ENCODE results near the gene OR10Z1. TPM values are rescaled to one million over a fixed set of nuclear protein-coding genes. Genes with fewer than 3 reads are reported as not detected.

Gene OR10Z1
- polyA plus RNA-seq, 1 of the 3 experiments (the other 2 are of a cell fraction) = not detected

DNA sequence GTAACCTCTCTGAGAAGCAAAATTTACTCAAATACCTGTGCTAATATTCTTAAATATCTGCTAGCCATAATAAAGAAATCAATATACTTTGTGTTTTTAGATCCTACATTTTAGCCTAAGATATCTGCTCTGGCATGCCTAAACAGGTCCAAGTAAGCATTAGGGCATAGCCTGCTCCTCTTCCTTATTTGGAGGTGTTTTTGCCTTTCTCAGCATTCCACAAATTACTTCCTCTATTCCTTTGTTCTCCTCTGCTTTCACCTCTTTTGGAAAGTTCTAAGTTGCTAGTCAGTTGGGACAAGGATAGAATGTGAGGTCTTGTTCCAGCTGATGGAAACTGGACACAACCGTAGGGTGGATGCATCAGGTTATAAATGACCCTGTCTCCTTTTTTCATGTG is 18.1 kb upstream of the OR10Z1 start:
- no peak for DNase-seq
- Histone ChIP-seq H3F3A (replicated peaks; ENCODE audit: insufficient read depth) (no peaks in the 10 kb centered on the region), H3K79me2 (ENCODE audit: insufficient read depth) (no peaks in the 10 kb centered on the region), H3K4me3 (ENCODE audit: low read depth in 2 of 2, low read length in 1 of 2) (no peak overlapping the region), H3K9ac (no peak overlapping the region), H3K9me2 (no peaks in the 10 kb centered on the region), H3K9me3 (no peaks in the 10 kb centered on the region), H3K27ac (ENCODE audit: low read depth in 2 of 2, low read length in 1 of 2) (no peak overlapping the region), H3K4me2 (no peak overlapping the region), H3K27me3 (ENCODE audit: insufficient read depth) (no peaks in the 10 kb centered on the region), H2AFZ (ENCODE audit: low read depth) (no peak overlapping the region), H4K20me1 (ENCODE audit: insufficient read depth) (no peaks in the 10 kb centered on the region), H3K4me1 (ENCODE audit: control insufficient read depth in 1 of 2, insufficient read depth in 2 of 2, low read depth in 1 of 2, low read length in 1 of 2) (no peaks in the 10 kb centered on the region), H3K36me3 (replicated peaks in 1 of 2; ENCODE audit: control insufficient read depth in 1 of 2, insufficient read depth in 2 of 2, low read length in 1 of 2) (no peaks in the 10 kb centered on the region)
- ChIA-PET POLR2A (no interaction called here), CTCF (no interaction called here)
- WGBS (ENCODE audit: low lambda C conversion rate) = 0% methylated on average over 1 of the region's 1 CpG
- TF ChIP-seq, protein P1, sequence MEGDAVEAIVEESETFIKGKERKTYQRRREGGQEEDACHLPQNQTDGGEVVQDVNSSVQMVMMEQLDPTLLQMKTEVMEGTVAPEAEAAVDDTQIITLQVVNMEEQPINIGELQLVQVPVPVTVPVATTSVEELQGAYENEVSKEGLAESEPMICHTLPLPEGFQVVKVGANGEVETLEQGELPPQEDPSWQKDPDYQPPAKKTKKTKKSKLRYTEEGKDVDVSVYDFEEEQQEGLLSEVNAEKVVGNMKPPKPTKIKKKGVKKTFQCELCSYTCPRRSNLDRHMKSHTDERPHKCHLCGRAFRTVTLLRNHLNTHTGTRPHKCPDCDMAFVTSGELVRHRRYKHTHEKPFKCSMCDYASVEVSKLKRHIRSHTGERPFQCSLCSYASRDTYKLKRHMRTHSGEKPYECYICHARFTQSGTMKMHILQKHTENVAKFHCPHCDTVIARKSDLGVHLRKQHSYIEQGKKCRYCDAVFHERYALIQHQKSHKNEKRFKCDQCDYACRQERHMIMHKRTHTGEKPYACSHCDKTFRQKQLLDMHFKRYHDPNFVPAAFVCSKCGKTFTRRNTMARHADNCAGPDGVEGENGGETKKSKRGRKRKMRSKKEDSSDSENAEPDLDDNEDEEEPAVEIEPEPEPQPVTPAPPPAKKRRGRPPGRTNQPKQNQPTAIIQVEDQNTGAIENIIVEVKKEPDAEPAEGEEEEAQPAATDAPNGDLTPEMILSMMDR (IDR thresholded peaks at IDR 0.05) = no peak
- no peak for TF ChIP-seq YY1 (IDR thresholded peaks at IDR 0.05; ENCODE audit: low read depth)
- TF ChIP-seq JUND (IDR thresholded peaks at IDR 0.05) = no peak
- no peak for TF ChIP-seq RAD21 (IDR thresholded peaks at IDR 0.05; ENCODE audit: low read length)
- TF ChIP-seq, protein P2, sequence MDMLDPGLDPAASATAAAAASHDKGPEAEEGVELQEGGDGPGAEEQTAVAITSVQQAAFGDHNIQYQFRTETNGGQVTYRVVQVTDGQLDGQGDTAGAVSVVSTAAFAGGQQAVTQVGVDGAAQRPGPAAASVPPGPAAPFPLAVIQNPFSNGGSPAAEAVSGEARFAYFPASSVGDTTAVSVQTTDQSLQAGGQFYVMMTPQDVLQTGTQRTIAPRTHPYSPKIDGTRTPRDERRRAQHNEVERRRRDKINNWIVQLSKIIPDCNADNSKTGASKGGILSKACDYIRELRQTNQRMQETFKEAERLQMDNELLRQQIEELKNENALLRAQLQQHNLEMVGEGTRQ (IDR thresholded peaks at IDR 0.05; ENCODE audit: borderline replicate concordance, low read depth, low read length) = no peak
- TF ChIP-seq ELF1 (IDR thresholded peaks at IDR 0.05) = no peak
- TF ChIP-seq FOXM1 (IDR thresholded peaks at IDR 0.05; ENCODE audit: low read depth) = no peak
- no peak for TF ChIP-seq TEAD4 (IDR thresholded peaks at IDR 0.05; ENCODE audit: borderline replicate concordance, insufficient read depth)
- no peak for TF ChIP-seq FOXJ3 (CRISPR knock-in tag; IDR thresholded peaks at IDR 0.05)
- TF ChIP-seq, protein P3, sequence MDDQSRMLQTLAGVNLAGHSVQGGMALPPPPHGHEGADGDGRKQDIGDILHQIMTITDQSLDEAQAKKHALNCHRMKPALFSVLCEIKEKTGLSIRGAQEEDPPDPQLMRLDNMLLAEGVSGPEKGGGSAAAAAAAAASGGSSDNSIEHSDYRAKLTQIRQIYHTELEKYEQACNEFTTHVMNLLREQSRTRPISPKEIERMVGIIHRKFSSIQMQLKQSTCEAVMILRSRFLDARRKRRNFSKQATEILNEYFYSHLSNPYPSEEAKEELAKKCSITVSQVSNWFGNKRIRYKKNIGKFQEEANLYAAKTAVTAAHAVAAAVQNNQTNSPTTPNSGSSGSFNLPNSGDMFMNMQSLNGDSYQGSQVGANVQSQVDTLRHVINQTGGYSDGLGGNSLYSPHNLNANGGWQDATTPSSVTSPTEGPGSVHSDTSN (IDR thresholded peaks at IDR 0.05) = no peak
- no peak for TF ChIP-seq CHD2 (IDR thresholded peaks at IDR 0.05; ENCODE audit: low read length, partially characterized antibody)
- TF ChIP-seq, protein P4, sequence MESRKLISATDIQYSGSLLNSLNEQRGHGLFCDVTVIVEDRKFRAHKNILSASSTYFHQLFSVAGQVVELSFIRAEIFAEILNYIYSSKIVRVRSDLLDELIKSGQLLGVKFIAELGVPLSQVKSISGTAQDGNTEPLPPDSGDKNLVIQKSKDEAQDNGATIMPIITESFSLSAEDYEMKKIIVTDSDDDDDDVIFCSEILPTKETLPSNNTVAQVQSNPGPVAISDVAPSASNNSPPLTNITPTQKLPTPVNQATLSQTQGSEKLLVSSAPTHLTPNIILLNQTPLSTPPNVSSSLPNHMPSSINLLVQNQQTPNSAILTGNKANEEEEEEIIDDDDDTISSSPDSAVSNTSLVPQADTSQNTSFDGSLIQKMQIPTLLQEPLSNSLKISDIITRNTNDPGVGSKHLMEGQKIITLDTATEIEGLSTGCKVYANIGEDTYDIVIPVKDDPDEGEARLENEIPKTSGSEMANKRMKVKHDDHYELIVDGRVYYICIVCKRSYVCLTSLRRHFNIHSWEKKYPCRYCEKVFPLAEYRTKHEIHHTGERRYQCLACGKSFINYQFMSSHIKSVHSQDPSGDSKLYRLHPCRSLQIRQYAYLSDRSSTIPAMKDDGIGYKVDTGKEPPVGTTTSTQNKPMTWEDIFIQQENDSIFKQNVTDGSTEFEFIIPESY (IDR thresholded peaks at IDR 0.05; ENCODE audit: borderline replicate concordance, low read depth) = no peak
- TF ChIP-seq MXI1 (IDR thresholded peaks at IDR 0.05; ENCODE audit: low read depth, low read length) = no peak
- TF ChIP-seq RXRA (IDR thresholded peaks at IDR 0.05; ENCODE audit: borderline replicate concordance, low read depth) = no peak
- no peak for TF ChIP-seq TCF12 (IDR thresholded peaks at IDR 0.05)
- no peak for TF ChIP-seq MEF2A (IDR thresholded peaks at IDR 0.05; ENCODE audit: borderline replicate concordance, low read depth)
- no peak for TF ChIP-seq SMC3 (IDR thresholded peaks at IDR 0.05; ENCODE audit: low read depth, low read length)
- TF ChIP-seq FOSL2 (IDR thresholded peaks at IDR 0.05; ENCODE audit: borderline replicate concordance, low read depth) = no peak
- TF ChIP-seq RCOR1 (IDR thresholded peaks at IDR 0.05; ENCODE audit: low read length) = no peak
